ENCODE data around the gene FERMT3. TPM values are rescaled to one million over a fixed set of nuclear protein-coding genes. Genes with fewer than 3 reads are reported as not detected.

Gene FERMT3
- total and polyA plus RNA-seq, 2 of the 13 experiments (the other 11 are each of a cell fraction or from before 2014, with no cell fraction given): 0.29 TPM; not detected in 1

GRCh38 chr11:64240435-64241240 lies 34.1 kb downstream of the FERMT3 start, which contains the start of gene FKBP2 (continued):
- TF ChIP-seq, protein P1, sequence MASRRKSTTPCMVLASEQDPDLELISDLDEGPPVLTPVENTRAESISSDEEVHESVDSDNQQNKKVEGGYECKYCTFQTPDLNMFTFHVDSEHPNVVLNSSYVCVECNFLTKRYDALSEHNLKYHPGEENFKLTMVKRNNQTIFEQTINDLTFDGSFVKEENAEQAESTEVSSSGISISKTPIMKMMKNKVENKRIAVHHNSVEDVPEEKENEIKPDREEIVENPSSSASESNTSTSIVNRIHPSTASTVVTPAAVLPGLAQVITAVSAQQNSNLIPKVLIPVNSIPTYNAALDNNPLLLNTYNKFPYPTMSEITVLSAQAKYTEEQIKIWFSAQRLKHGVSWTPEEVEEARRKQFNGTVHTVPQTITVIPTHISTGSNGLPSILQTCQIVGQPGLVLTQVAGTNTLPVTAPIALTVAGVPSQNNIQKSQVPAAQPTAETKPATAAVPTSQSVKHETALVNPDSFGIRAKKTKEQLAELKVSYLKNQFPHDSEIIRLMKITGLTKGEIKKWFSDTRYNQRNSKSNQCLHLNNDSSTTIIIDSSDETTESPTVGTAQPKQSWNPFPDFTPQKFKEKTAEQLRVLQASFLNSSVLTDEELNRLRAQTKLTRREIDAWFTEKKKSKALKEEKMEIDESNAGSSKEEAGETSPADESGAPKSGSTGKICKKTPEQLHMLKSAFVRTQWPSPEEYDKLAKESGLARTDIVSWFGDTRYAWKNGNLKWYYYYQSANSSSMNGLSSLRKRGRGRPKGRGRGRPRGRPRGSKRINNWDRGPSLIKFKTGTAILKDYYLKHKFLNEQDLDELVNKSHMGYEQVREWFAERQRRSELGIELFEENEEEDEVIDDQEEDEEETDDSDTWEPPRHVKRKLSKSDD (CRISPR knock-in tag; IDR thresholded peaks at IDR 0.05; ENCODE audit: low read depth): no peak
- TF ChIP-seq RFXANK (CRISPR knock-in tag; IDR thresholded peaks at IDR 0.05): no peak
- peak; percentile 80; the same call in 2 of the 3 replicates for TF ChIP-seq MXI1 (IDR thresholded peaks at IDR 0.05; ENCODE audit: borderline replicate concordance, low read depth, low read length)
- peak; percentile 89 for TF ChIP-seq SSRP1 (CRISPR knock-in tag; IDR thresholded peaks at IDR 0.05)
- TF ChIP-seq TAF1 (CRISPR knock-in tag; IDR thresholded peaks at IDR 0.05): peak; percentile 97
- no peak for TF ChIP-seq ZNF556 (CRISPR knock-in tag; IDR thresholded peaks at IDR 0.05; ENCODE audit: borderline replicate concordance)
- peak; percentile 48; the same call in 1 of the 2 replicates for TF ChIP-seq ATF7-NPFF (CRISPR knock-in tag; IDR thresholded peaks at IDR 0.05; ENCODE audit: low read depth)
- TF ChIP-seq PITX1 (CRISPR knock-in tag; IDR thresholded peaks at IDR 0.05): peak; percentile 13; the same call in 1 of the 2 replicates
- TF ChIP-seq ZNF878 (CRISPR knock-in tag; IDR thresholded peaks at IDR 0.05): no peak; the same call in 1 of the 2 replicates
- TF ChIP-seq GLI4 (CRISPR knock-in tag; IDR thresholded peaks at IDR 0.05; ENCODE audit: borderline replicate concordance): peak; percentile 68; the same call in 1 of the 2 replicates
- TF ChIP-seq SAP130 (CRISPR knock-in tag; IDR thresholded peaks at IDR 0.05; ENCODE audit: low read depth): peak; percentile 84
- TF ChIP-seq ZNF275 (CRISPR knock-in tag; IDR thresholded peaks at IDR 0.05; ENCODE audit: borderline replicate concordance): peak; percentile 36; the same call in 1 of the 2 replicates
- TF ChIP-seq MEF2D (CRISPR knock-in tag; IDR thresholded peaks at IDR 0.05): 0 out of 2 replicates have a peak, but pooled peaks have one; percentile 25
- no peak; the same call in 1 of the 2 replicates for TF ChIP-seq RELA (CRISPR knock-in tag; IDR thresholded peaks at IDR 0.05)
- TF ChIP-seq ZBTB7B (CRISPR knock-in tag; IDR thresholded peaks at IDR 0.05): 0 out of 2 replicates have a peak, but pooled peaks have one; percentile 62
- TF ChIP-seq, protein P2, sequence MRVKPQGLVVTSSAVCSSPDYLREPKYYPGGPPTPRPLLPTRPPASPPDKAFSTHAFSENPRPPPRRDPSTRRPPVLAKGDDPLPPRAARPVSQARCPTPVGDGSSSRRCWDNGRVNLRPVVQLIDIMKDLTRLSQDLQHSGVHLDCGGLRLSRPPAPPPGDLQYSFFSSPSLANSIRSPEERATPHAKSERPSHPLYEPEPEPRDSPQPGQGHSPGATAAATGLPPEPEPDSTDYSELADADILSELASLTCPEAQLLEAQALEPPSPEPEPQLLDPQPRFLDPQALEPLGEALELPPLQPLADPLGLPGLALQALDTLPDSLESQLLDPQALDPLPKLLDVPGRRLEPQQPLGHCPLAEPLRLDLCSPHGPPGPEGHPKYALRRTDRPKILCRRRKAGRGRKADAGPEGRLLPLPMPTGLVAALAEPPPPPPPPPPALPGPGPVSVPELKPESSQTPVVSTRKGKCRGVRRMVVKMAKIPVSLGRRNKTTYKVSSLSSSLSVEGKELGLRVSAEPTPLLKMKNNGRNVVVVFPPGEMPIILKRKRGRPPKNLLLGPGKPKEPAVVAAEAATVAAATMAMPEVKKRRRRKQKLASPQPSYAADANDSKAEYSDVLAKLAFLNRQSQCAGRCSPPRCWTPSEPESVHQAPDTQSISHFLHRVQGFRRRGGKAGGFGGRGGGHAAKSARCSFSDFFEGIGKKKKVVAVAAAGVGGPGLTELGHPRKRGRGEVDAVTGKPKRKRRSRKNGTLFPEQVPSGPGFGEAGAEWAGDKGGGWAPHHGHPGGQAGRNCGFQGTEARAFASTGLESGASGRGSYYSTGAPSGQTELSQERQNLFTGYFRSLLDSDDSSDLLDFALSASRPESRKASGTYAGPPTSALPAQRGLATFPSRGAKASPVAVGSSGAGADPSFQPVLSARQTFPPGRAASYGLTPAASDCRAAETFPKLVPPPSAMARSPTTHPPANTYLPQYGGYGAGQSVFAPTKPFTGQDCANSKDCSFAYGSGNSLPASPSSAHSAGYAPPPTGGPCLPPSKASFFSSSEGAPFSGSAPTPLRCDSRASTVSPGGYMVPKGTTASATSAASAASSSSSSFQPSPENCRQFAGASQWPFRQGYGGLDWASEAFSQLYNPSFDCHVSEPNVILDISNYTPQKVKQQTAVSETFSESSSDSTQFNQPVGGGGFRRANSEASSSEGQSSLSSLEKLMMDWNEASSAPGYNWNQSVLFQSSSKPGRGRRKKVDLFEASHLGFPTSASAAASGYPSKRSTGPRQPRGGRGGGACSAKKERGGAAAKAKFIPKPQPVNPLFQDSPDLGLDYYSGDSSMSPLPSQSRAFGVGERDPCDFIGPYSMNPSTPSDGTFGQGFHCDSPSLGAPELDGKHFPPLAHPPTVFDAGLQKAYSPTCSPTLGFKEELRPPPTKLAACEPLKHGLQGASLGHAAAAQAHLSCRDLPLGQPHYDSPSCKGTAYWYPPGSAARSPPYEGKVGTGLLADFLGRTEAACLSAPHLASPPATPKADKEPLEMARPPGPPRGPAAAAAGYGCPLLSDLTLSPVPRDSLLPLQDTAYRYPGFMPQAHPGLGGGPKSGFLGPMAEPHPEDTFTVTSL (CRISPR knock-in tag; IDR thresholded peaks at IDR 0.05; ENCODE audit: borderline replicate concordance): peak; percentile 63; the same call in 1 of the 2 replicates
- peak; percentile 49; the same call in 1 of the 2 replicates for TF ChIP-seq SIN3A (IDR thresholded peaks at IDR 0.05; ENCODE audit: borderline replicate concordance, low read depth, low read length)
- peak; percentile 27; the same call in 1 of the 2 replicates for TF ChIP-seq FOSL1 (CRISPR knock-in tag; IDR thresholded peaks at IDR 0.05; ENCODE audit: borderline replicate concordance)
- TF ChIP-seq CREM (IDR thresholded peaks at IDR 0.05): peak; percentile 85
- peak; percentile 66; the same call in 1 of the 2 replicates for TF ChIP-seq CREM (CRISPR knock-in tag; IDR thresholded peaks at IDR 0.05)
